Upper lobe of left lung (tissue), 6 donors: ENCODE results near the gene WASHC4. TPM values are rescaled to one million over a fixed set of nuclear protein-coding genes. Genes with fewer than 3 reads are reported as not detected.

Experiments
- ATAC-seq, 2 donors: fragments of 200-7000 bp; cut with Tn5 transposase; one replicate each; pipeline ENCODE4 v1.9.1; 2022; ENCODE audit warnings: mild to moderate bottlenecking in 2 of 2, moderate library complexity in 2 of 2; ENCODE audit not compliant: low FRiP score in 2 of 2
- DNase-seq, 2 donors: peaks; one replicate each; pipeline ENCODE4 v3.0.0-alpha.2; 2019 to 2020
- H3K27ac ChIP-seq, 4 donors: fragments of 200-600 bp; sonication (generic); one replicate each; pipeline ENCODE4 v1.5.1; 2016 to 2019
- H3K27me3 ChIP-seq, 4 donors: fragments of 200-600 bp; sonication (generic); one replicate each; pipeline ENCODE4 v1.5.1; 2017 to 2019
- H3K36me3 ChIP-seq, 4 donors: fragments of 200-600 bp; sonication (generic); one replicate each; pipeline ENCODE4 v1.5.1; 2016 to 2019
- H3K4me1 ChIP-seq, 4 donors: fragments of 200-600 bp; sonication (generic); one replicate each; pipeline ENCODE4 v1.5.1; 2018 to 2019
- H3K4me3 ChIP-seq, 4 donors: fragments of 200-600 bp; sonication (generic); one replicate each; pipeline ENCODE4 v1.5.1; 2017 to 2019; ENCODE audit warnings: mild to moderate bottlenecking in 2 of 4, moderate library complexity in 1 of 4
- H3K9me3 ChIP-seq, 4 donors: fragments of 200-600 bp; sonication (generic); one replicate each; pipeline ENCODE4 v1.5.1; 2018 to 2019
- EP300 ChIP-seq, 4 donors: sonication (generic); formaldehyde crosslinking; IDR thresholded peaks; one replicate each; pipeline ENCODE4 v1.5.1; 2017; ENCODE audit warnings: antibody characterized with exemption in 4 of 4, control low read depth in 2 of 4
- POLR2A ChIP-seq, 4 donors: fragments of 450-650 bp; IDR thresholded peaks; one replicate each; pipeline ENCODE4 v1.5.1; 2016 to 2017; ENCODE audit warnings: antibody characterized with exemption in 4 of 4, mild to moderate bottlenecking in 2 of 4
- POLR2AphosphoS5 ChIP-seq, 2 donors: sonication (generic); formaldehyde crosslinking; IDR thresholded peaks; one replicate each; pipeline ENCODE4 v1.5.1; 2017; ENCODE audit warnings: antibody characterized with exemption in 2 of 2
- WGBS, 2 donors: methylation state at CpG; one replicate each; pipeline ENCODE4 v1.1.5; 2017 to 2018; 5-methylcytosine and 5-hydroxymethylcytosine counted together
- total RNA-seq, 6 donors: library from RNA; depleted of rRNA in 4 of 6; stranded (reverse); fragments of >200 nt in 4 of 6; gene quantifications; one replicate each; pipeline versions ENCODE4 v1.1.0 to v1.2.1, GENCODE V29; 2016 to 2021
- TF ChIP-seq, protein P1 (sequence below), 6 experiments: fragments of 450-650 bp in 4 of 6; fragments of 200-600 bp in 2 of 6; sonication (generic) in 2 of 6; IDR thresholded peaks; one replicate each; pipeline ENCODE4 v1.5.1; 2016 to 2019; ENCODE audit warnings: antibody characterized with exemption in 6 of 6
- donor health status: DM: no; HTN: no; CAD: no; lungs with moderate emphysema.
- donor health status: DM: no; HTN: yes; CAD: no; lungs with severe emphysema.

Gene WASHC4
- total RNA-seq, 6 donors from 2014 or later: 32.5 to 114 (median 69.6) TPM

DNA sequence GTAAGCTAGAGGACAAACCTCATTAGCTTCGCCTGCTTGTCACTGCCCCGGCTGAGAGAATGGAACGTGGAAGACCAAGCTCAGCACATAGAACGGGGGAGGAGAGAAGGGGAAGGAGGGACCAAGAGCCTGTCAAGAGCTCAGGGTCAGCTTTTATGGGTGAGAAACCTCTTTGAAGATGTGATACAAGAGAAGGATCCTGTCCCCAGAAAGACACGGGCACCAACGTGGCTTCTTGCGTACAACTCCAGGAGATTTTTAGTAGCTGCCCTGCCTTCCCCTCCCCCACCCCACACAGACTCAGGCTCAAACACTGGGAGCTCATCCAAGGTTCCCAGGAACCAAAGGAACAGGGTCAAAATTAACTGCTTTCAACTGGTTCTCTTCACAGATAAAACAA lies 93.8 kb downstream of the WASHC4 start:
- Histone ChIP-seq H3K9me3 (no peaks in the 10 kb centered on the region), H3K27me3 (no peaks in the 10 kb centered on the region), H3K36me3 (peaks cover 0 to 95% (median 51%) of the 10 kb centered on the region in 4 donors), H3K4me1 (no peaks in the 10 kb centered on the region), H3K4me3 (no peak overlapping the region), H3K27ac (no peak overlapping the region)
- ATAC-seq: no peak
- no peak for DNase-seq
- TF ChIP-seq, protein P1, sequence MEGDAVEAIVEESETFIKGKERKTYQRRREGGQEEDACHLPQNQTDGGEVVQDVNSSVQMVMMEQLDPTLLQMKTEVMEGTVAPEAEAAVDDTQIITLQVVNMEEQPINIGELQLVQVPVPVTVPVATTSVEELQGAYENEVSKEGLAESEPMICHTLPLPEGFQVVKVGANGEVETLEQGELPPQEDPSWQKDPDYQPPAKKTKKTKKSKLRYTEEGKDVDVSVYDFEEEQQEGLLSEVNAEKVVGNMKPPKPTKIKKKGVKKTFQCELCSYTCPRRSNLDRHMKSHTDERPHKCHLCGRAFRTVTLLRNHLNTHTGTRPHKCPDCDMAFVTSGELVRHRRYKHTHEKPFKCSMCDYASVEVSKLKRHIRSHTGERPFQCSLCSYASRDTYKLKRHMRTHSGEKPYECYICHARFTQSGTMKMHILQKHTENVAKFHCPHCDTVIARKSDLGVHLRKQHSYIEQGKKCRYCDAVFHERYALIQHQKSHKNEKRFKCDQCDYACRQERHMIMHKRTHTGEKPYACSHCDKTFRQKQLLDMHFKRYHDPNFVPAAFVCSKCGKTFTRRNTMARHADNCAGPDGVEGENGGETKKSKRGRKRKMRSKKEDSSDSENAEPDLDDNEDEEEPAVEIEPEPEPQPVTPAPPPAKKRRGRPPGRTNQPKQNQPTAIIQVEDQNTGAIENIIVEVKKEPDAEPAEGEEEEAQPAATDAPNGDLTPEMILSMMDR (IDR thresholded peaks at IDR 0.05): no peak
- no peak for TF ChIP-seq EP300 (IDR thresholded peaks at IDR 0.05)
- TF ChIP-seq POLR2A (IDR thresholded peaks at IDR 0.05): no peak
- WGBS, 2 donors: 74 to 93% methylated on average over 7 of the region's 7 CpGs

DNA sequence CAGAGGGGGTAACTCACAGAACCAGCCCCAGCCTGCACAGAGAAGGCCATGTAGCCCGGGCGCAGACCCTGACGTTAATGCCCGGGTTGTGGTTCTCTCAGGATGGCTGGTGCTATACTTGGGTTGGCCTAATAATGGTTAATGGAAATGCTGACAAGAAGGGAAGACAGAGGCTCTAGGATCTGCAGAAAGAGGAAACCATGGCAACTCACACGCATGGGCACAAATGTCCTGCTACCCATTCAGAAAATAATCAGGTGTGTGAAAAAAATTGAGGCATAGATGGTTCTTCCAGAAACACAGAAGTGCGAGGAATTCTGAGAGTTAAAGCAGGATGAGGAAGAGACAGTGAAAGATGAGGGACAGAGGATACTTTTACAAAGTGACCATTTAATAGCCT lies 94.7 kb downstream of the WASHC4 start:
- no peak for ATAC-seq
- peaks cover 3 to 96% (median 52%) of the 10 kb centered on the region in 4 donors for H3K36me3 ChIP-seq
- no peak overlapping the region for H3K27ac ChIP-seq
- WGBS, 2 donors: 88 to 93% methylated on average over 6 of the region's 6 CpGs
- no peaks in the 10 kb centered on the region for H3K9me3 ChIP-seq
- no peaks in the 10 kb centered on the region for H3K4me1 ChIP-seq
- H3K4me3 ChIP-seq: no peak overlapping the region
- DNase-seq: no peak
- no peak for TF ChIP-seq POLR2AphosphoS5 (IDR thresholded peaks at IDR 0.05)
- TF ChIP-seq EP300 (IDR thresholded peaks at IDR 0.05): no peak
- no peak for TF ChIP-seq POLR2A (IDR thresholded peaks at IDR 0.05)
- TF ChIP-seq, protein P1 (IDR thresholded peaks at IDR 0.05): no peak
- no peaks in the 10 kb centered on the region for H3K27me3 ChIP-seq

DNA sequence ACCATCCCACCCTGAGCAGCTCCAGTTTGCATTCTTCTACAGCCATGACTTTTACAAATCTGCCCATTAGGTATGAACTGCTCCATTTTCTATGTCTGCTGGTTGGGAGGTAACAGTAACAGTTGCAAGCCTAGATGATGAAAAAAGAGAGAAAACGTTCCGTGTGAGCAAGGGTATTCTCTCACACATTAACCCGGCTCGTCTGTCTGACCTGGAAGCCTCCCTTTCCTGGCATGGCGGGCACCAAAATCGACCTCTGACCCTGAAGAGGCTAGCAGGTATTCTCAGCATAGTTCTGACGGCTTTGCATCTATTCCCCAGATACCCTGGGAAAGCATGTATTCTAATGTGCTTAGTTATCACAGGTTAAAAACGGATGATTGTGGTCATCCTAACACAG lies 96.6 kb downstream of the WASHC4 start:
- H3K27ac ChIP-seq: no peak overlapping the region
- no peaks in the 10 kb centered on the region for H3K9me3 ChIP-seq
- H3K4me1 ChIP-seq: no peaks in the 10 kb centered on the region
- 94 to 99% methylated on average over 8 of the region's 8 CpGs for WGBS, 2 donors
- TF ChIP-seq, protein P1 (IDR thresholded peaks at IDR 0.05): no peak
- TF ChIP-seq EP300 (IDR thresholded peaks at IDR 0.05) (no peak), POLR2AphosphoS5 (IDR thresholded peaks at IDR 0.05) (no peak), POLR2A (IDR thresholded peaks at IDR 0.05) (no peak)
- ATAC-seq (no peak), DNase-seq (no peak)
- no peaks in the 10 kb centered on the region for H3K27me3 ChIP-seq
- peaks cover 4 to 95% (median 53%) of the 10 kb centered on the region in 4 donors for H3K36me3 ChIP-seq
- no peak overlapping the region for H3K4me3 ChIP-seq

DNA sequence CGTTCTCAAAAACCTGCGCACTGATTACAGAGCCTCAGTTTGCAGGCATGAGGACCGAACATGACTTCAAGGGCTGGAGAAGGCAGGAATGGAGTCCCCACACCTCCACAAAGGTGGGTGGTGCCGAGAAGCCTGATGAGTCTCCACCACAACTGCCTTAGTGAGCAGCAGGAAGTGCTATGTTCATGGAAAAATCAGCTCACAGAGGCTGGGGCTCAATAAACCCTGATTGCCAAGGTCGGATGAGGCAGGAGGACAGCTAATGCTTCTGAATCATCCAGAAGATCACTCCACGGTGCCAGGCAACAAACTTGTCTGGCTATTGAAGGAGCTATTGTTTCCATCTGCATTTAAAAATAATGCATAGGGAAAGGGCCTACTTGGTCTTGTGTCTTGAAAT lies 97.4 kb downstream of the WASHC4 start:
- ATAC-seq (peak in 1 of 2 donors; percentile 53), DNase-seq (no peak)
- Histone ChIP-seq H3K27ac (no peak overlapping the region), H3K36me3 (peaks cover 9 to 96% (median 54%) of the 10 kb centered on the region in 4 donors), H3K27me3 (no peaks in the 10 kb centered on the region), H3K4me3 (no peak overlapping the region), H3K4me1 (no peaks in the 10 kb centered on the region), H3K9me3 (no peaks in the 10 kb centered on the region)
- no peak for TF ChIP-seq POLR2AphosphoS5 (IDR thresholded peaks at IDR 0.05)
- no peak for TF ChIP-seq POLR2A (IDR thresholded peaks at IDR 0.05)
- TF ChIP-seq EP300 (IDR thresholded peaks at IDR 0.05): no peak
- TF ChIP-seq, protein P1 (IDR thresholded peaks at IDR 0.05): no peak
- 86 to 97% methylated on average over 6 of the region's 6 CpGs for WGBS, 2 donors

DNA sequence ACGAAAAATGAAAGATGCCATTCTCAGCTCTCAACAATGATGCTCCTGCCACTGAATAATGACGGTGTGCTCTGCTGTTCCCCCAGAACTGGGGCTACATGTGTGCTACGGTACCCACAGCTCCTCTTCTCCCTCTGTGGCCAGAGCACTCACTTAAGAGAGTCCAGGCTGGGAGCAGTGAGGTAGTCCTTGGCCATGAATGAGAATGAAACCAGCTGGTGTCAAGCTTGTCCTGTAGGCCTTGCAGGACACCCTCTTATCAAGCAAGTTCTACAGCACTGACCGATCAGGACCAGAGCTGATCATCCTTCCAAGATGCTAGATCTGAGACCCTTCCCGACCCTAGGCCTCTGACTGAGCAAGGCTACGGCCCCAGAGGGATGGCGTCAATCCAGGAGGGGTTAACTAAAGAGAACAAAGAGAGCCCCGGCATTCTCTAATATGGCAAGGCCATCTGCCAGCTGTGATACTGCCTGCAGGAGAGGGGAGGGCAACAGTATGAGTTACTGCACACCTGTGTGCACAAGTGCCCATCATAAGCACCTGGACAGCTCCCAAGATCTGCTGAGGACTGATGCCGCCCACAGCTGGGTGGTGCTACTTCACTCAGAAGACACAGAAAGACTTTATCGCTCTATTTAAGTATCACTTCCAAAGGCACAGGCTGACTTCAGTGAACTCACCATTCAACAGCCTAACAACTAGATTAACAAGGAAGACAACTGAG lies 98.0 kb downstream of the WASHC4 start:
- H3K4me1 ChIP-seq: no peaks in the 10 kb centered on the region
- no peak overlapping the region for H3K4me3 ChIP-seq
- H3K27me3 ChIP-seq: no peaks in the 10 kb centered on the region
- H3K36me3 ChIP-seq: peaks cover 9 to 95% (median 52%) of the 10 kb centered on the region in 4 donors
- ATAC-seq (peak in 1 of 2 donors; percentile 9), DNase-seq (no peak)
- H3K27ac ChIP-seq: no peak overlapping the region
- WGBS, 2 donors: 88 to 90% methylated on average over 8 to 10 of the region's 10 CpGs
- H3K9me3 ChIP-seq: no peaks in the 10 kb centered on the region
- TF ChIP-seq POLR2AphosphoS5 (IDR thresholded peaks at IDR 0.05) (no peak), EP300 (IDR thresholded peaks at IDR 0.05) (no peak), POLR2A (IDR thresholded peaks at IDR 0.05) (no peak)
- TF ChIP-seq, protein P1 (IDR thresholded peaks at IDR 0.05): no peak
